Measurements from ENCODE around the gene ZDHHC4. TPM values are rescaled to one million over a fixed set of nuclear protein-coding genes. Genes with fewer than 3 reads are reported as not detected.

ZDHHC4 gene
- total RNA-seq, 1 experiment from 2014 or later = 62.0 TPM

- Histone ChIP-seq H3K23ac (ENCODE audit: insufficient read length, low read depth, low read length) (no peak overlapping the region), H3K27me3 (ENCODE audit: insufficient read depth, low read length) (peaks cover 4% of the 10 kb centered on the region; the same call in 1 of the 2 replicates), H3K23me2 (ENCODE audit: insufficient read length, low read depth, low read length, poor library complexity, severe bottlenecking) (peaks cover 16% of the 10 kb centered on the region), H3K4ac (ENCODE audit: low read depth, low read length) (no peak overlapping the region), H4K20me1 (ENCODE audit: control insufficient read depth, insufficient read depth, insufficient read length) (no peaks in the 10 kb centered on the region), H2BK15ac (ENCODE audit: low read depth, low read length) (no peak overlapping the region), H4K5ac (ENCODE audit: insufficient read length, low read depth, low read length) (no peak overlapping the region), H3K4me2 (ENCODE audit: insufficient read depth, insufficient read length, low read length) (no peak overlapping the region), H4K8ac (replicated peaks; ENCODE audit: insufficient read length, low read depth, low read length) (no peak overlapping the region), H2BK5ac (ENCODE audit: insufficient read length, low read length) (no peak overlapping the region), H3K79me1 (ENCODE audit: insufficient read depth, low read depth, low read length, poor library complexity, severe bottlenecking) (no peaks in the 10 kb centered on the region), H3K4me1 (ENCODE audit: insufficient read depth, low read length) (no peaks in the 10 kb centered on the region), H2BK12ac (ENCODE audit: insufficient read length, low read depth, low read length) (no peak overlapping the region), H2AK5ac (ENCODE audit: insufficient read length, low read length) (no peak overlapping the region), H3K18ac (ENCODE audit: insufficient read length, low read depth, low read length) (no peak overlapping the region), H3K56ac (ENCODE audit: insufficient read length, low read depth, low read length) (no peak overlapping the region), H3K9ac (ENCODE audit: extremely low read depth, insufficient read length, low read length) (no peak overlapping the region), H2BK20ac (ENCODE audit: low read depth, low read length, poor library complexity, severe bottlenecking) (no peak overlapping the region), H3T11ph (ENCODE audit: low read length) (no peak overlapping the region), H3K79me2 (ENCODE audit: insufficient read depth, low read length) (no peaks in the 10 kb centered on the region), H3K27ac (ENCODE audit: insufficient read length, low read depth, low read length) (no peak overlapping the region), H4K91ac (ENCODE audit: insufficient read length, low read depth, low read length) (no peak overlapping the region), H3K9me3 (ENCODE audit: control insufficient read depth, low read depth, low read length) (no peaks in the 10 kb centered on the region), H2BK120ac (ENCODE audit: low read depth, low read length, poor library complexity, severe bottlenecking) (no peak overlapping the region), H3K14ac (ENCODE audit: insufficient read depth, low read length) (no peak overlapping the region), H2AFZ (ENCODE audit: low read length) (no peak overlapping the region)
- TF ChIP-seq CTCF (conservative IDR thresholded peaks at IDR 0.05) = no peak
- Mint-ChIP-seq H3K27me3 (ENCODE audit: low read depth) (peaks cover 84% of the 10 kb centered on the region), H3K4me3 (peak overlapping the region; percentile 25 to 90; a peak in 4 of 5 replicates), H3K27ac (no peak overlapping the region), H3K9me3 (no peaks in the 10 kb centered on the region), H3K36me3 (ENCODE audit: insufficient read depth in 1 of 3, low read depth in 3 of 3) (no peaks in the 10 kb centered on the region), H3K4me1 (peaks cover 17 to 24% of the 10 kb centered on the region in 2 experiments)
- no peak for DNase-seq
- WGBS (ENCODE audit: extremely low coverage, insufficient read length, low lambda C conversion rate) = no CpG with 5 or more reads among the region's 6 CpGs
These were observed 47.6 kb upstream of the ZDHHC4 start for GRCh38 chr7:6529643-6530042.
